ENCODE data around the gene ADNP. TPM values are rescaled to one million over a fixed set of nuclear protein-coding genes. Genes with fewer than 3 reads are reported as not detected.

Gene ADNP
- total and polyA plus RNA-seq, 7 donors: 12.0 to 52.6 (median 41.5) TPM

DNA sequence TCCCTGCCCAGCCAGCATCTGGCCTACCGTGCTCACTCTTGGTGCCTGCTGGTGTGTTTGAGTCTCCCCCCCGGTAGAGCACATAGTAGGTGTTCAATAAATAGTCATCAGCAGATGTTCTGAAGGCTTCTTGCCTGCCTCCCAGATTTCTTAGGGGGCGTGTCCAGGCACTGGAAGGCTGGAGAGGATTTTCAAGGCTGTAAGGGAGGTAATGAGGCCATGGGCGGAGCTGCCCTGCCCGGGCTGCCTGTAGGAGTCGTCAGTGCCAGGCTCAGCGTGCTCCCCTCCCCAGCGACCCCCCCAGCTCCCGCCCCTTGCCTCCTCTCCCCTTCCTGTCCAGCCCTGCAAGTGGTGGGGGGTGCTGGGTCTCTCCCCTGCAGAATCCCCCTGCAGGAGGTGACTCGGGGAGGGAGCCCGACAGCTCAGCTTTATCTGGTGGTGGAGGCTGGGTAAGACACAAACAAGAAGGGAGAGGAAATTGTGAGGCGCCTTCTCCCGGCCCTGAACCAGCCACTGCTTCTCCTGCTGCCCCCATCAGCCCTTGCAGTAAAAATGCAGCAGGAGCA, 80.4 kb downstream of the ADNP start:
- Histone ChIP-seq H3K27me3 (no peaks in the 10 kb centered on the region), H3K9me3 (no peaks in the 10 kb centered on the region), H3K4me1 (peaks cover 0 to 16% (median 14%) of the 10 kb centered on the region in 4 donors), H3K4me3 (no peak overlapping the region), H3K27ac (no peak overlapping the region), H3K36me3 (no peaks in the 10 kb centered on the region)
- 17 to 45% methylated on average over 13 of the region's 13 CpGs for WGBS, 2 donors
- no peak for TF ChIP-seq POLR2AphosphoS5 (IDR thresholded peaks at IDR 0.05)
- no peak for TF ChIP-seq POLR2A (IDR thresholded peaks at IDR 0.05)
- no peak for TF ChIP-seq EP300 (IDR thresholded peaks at IDR 0.05)
- TF ChIP-seq, protein P1, sequence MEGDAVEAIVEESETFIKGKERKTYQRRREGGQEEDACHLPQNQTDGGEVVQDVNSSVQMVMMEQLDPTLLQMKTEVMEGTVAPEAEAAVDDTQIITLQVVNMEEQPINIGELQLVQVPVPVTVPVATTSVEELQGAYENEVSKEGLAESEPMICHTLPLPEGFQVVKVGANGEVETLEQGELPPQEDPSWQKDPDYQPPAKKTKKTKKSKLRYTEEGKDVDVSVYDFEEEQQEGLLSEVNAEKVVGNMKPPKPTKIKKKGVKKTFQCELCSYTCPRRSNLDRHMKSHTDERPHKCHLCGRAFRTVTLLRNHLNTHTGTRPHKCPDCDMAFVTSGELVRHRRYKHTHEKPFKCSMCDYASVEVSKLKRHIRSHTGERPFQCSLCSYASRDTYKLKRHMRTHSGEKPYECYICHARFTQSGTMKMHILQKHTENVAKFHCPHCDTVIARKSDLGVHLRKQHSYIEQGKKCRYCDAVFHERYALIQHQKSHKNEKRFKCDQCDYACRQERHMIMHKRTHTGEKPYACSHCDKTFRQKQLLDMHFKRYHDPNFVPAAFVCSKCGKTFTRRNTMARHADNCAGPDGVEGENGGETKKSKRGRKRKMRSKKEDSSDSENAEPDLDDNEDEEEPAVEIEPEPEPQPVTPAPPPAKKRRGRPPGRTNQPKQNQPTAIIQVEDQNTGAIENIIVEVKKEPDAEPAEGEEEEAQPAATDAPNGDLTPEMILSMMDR (IDR thresholded peaks at IDR 0.05): no peak
- intact Hi-C loops (cut with DNase I): no loop called here
- no peak for DNase-seq

GRCh38 chr20:50848846-50849673, 82.2 kb downstream of the ADNP start:
- H3K4me3 ChIP-seq: peak overlapping the region in 2 of 4 donors; percentile 5 to 13
- no peak for DNase-seq
- intact Hi-C loops (cut with DNase I): no loop called here

GRCh38 chr20:50848341-50848808, 82.9 kb downstream of the ADNP start:
- DNase-seq: peak; percentile 80
- no peaks in the 10 kb centered on the region for H3K9me3 ChIP-seq
- peaks cover 0 to 16% (median 14%) of the 10 kb centered on the region in 4 donors for H3K4me1 ChIP-seq
- TF ChIP-seq POLR2AphosphoS5 (IDR thresholded peaks at IDR 0.05) (no peak), EP300 (IDR thresholded peaks at IDR 0.05) (no peak), POLR2A (IDR thresholded peaks at IDR 0.05) (no peak)
- TF ChIP-seq, protein P1 (IDR thresholded peaks at IDR 0.05): no peak
- intact Hi-C loops (cut with DNase I): no loop called here
- H3K4me3 ChIP-seq: peak overlapping the region in 1 of 4 donors; percentile 13
- WGBS, 2 donors: 60 to 67% methylated on average over 8 of the region's 8 CpGs
- H3K27me3 ChIP-seq: no peaks in the 10 kb centered on the region
- H3K27ac ChIP-seq: peak overlapping the region in 3 of 4 donors; percentile 9 to 57 (median 28)
- H3K36me3 ChIP-seq: no peaks in the 10 kb centered on the region

More at GRCh38 chr20:50848846-50849673, 82.2 kb downstream of the ADNP start:
- H3K27me3 ChIP-seq: no peaks in the 10 kb centered on the region
- H3K4me1 ChIP-seq: peaks cover 0 to 16% (median 14%) of the 10 kb centered on the region in 4 donors
- H3K9me3 ChIP-seq: no peaks in the 10 kb centered on the region
- WGBS, 2 donors: 61 to 68% methylated on average over 18 of the region's 18 CpGs
- TF ChIP-seq POLR2A (IDR thresholded peaks at IDR 0.05) (no peak), EP300 (IDR thresholded peaks at IDR 0.05) (peak in 1 of 4 donors; percentile 72), POLR2AphosphoS5 (IDR thresholded peaks at IDR 0.05) (peak in 1 of 4 donors; percentile 56)
- TF ChIP-seq, protein P1 (IDR thresholded peaks at IDR 0.05): no peak
- H3K27ac ChIP-seq: peak overlapping the region; percentile 9 to 57 (median 25)
- H3K36me3 ChIP-seq: no peaks in the 10 kb centered on the region

- Histone ChIP-seq H3K27ac (no peak overlapping the region), H3K36me3 (no peaks in the 10 kb centered on the region), H3K27me3 (no peaks in the 10 kb centered on the region), H3K4me3 (no peak overlapping the region), H3K9me3 (no peaks in the 10 kb centered on the region), H3K4me1 (peaks cover 0 to 16% (median 14%) of the 10 kb centered on the region in 4 donors)
- DNase-seq: no peak
- intact Hi-C loops (cut with DNase I): no loop called here
- TF ChIP-seq POLR2A (IDR thresholded peaks at IDR 0.05) (no peak), POLR2AphosphoS5 (IDR thresholded peaks at IDR 0.05) (no peak), EP300 (IDR thresholded peaks at IDR 0.05) (no peak)
- TF ChIP-seq, protein P1 (IDR thresholded peaks at IDR 0.05): no peak
- WGBS, 2 donors: 93 to 94% methylated on average over 15 of the region's 15 CpGs
Measured at GRCh38 chr20:50845566-50846215, 85.5 kb downstream of the ADNP start.

Measured in sigmoid colon (tissue), 7 donors.